Measurements from ENCODE around the gene CENPA. TPM values are rescaled to one million over a fixed set of nuclear protein-coding genes. Genes with fewer than 3 reads are reported as not detected.

CENPA gene
- total RNA-seq, 4 donors from 2014 or later = 0.47 to 5.2 (median 2.1) TPM

- H3K4me3 ChIP-seq (ENCODE audit: low read depth, poor library complexity, severe bottlenecking) = no peak overlapping the region
- TF ChIP-seq POLR2A (IDR thresholded peaks at IDR 0.05) (no peak), CTCF (IDR thresholded peaks at IDR 0.05) (no peak)
- intact Hi-C loops (cut with DNase I; ENCODE audit: low total_unique reads) = no loop called here
- no peak for DNase-seq (ENCODE audit: low spot score in 2 of 2)
- WGBS, 2 donors = 50 to 62% methylated on average over 3 of the region's 3 CpGs
Measured at GRCh38 chr2:26778507-26778906, 7.3 kb upstream of the CENPA start.

GRCh38 chr2:26780203-26780760 lies 5.6 kb upstream of the CENPA start:
- TF ChIP-seq CTCF (IDR thresholded peaks at IDR 0.05) (no peak), POLR2A (IDR thresholded peaks at IDR 0.05) (no peak)
- intact Hi-C loops (cut with DNase I; ENCODE audit: low total_unique reads) = no loop called here
- H3K4me3 ChIP-seq (ENCODE audit: low read depth, poor library complexity, severe bottlenecking) = no peak overlapping the region
- WGBS, 2 donors = 52 to 61% methylated on average over 4 of the region's 4 CpGs
- no peak for DNase-seq (ENCODE audit: low spot score in 2 of 2)

GRCh38 chr2:26782876-26783704 lies 2.8 kb upstream of the CENPA start:
- DNase-seq (ENCODE audit: low spot score in 2 of 2) = no peak
- intact Hi-C loops (cut with DNase I; ENCODE audit: low total_unique reads) = no loop called here
- H3K4me3 ChIP-seq (ENCODE audit: low read depth, poor library complexity, severe bottlenecking) = no peak overlapping the region
- WGBS, 2 donors = 54 to 55% methylated on average over 12 of the region's 12 CpGs
- TF ChIP-seq CTCF (IDR thresholded peaks at IDR 0.05) (no peak), POLR2A (IDR thresholded peaks at IDR 0.05) (no peak)

- no peak for DNase-seq (ENCODE audit: low spot score in 2 of 2)
- WGBS, 2 donors = 59 to 63% methylated on average over 19 of the region's 19 CpGs
- intact Hi-C loops (cut with DNase I; ENCODE audit: low total_unique reads) = no loop called here
- TF ChIP-seq POLR2A (IDR thresholded peaks at IDR 0.05) (no peak), CTCF (IDR thresholded peaks at IDR 0.05) (no peak)
- H3K4me3 ChIP-seq (ENCODE audit: low read depth, poor library complexity, severe bottlenecking) = no peak overlapping the region
Measured at GRCh38 chr2:26784570-26785234, 1.2 kb upstream of the CENPA start.

- intact Hi-C loops (cut with DNase I; ENCODE audit: low total_unique reads) = no loop called here
Measured at GRCh38 chr2:26786207-26787028, 562 bp downstream of the CENPA start.

More at GRCh38 chr2:26786207-26787028, 562 bp downstream of the CENPA start:
- DNase-seq (ENCODE audit: low spot score in 2 of 2) = no peak
- peak overlapping the region; percentile 64 for H3K4me3 ChIP-seq (ENCODE audit: low read depth, poor library complexity, severe bottlenecking)
- TF ChIP-seq CTCF (IDR thresholded peaks at IDR 0.05) = no peak
- no peak for TF ChIP-seq POLR2A (IDR thresholded peaks at IDR 0.05)
- WGBS, 2 donors = 7 to 9% methylated on average over 31 to 33 of the region's 55 CpGs
